NT2/D1 (cell line): ENCODE results near the gene RBMX.
A peak's percentile ranks its signal among the peaks of the same experiment; 100 is the strongest.
"Not testable (repeated sequence)": the region's sequence is repeated elsewhere in the genome, so short reads cannot be mapped to it uniquely, and the experiment has no call there.

Experiments used
- DNase-seq: peaks from one replicate; pipeline ENCODE4 v3.0.0-alpha.2; 2011; ENCODE audit warnings: low read depth, low spot score
- H3K27me3 ChIP-seq: 2 replicates; pipeline ENCODE4 v1.6.0; 2011; ENCODE audit warnings: mild to moderate bottlenecking; ENCODE audit not compliant: insufficient read length, insufficient read depth
- H3K36me3 ChIP-seq: 2 replicates; pipeline ENCODE4 v1.6.1; 2011; ENCODE audit warnings: mild to moderate bottlenecking, low read length, mixed read lengths; ENCODE audit not compliant: insufficient read depth, insufficient read length
- H3K4me1 ChIP-seq: 2 replicates; pipeline ENCODE4 v1.5.1; 2011; ENCODE audit not compliant: insufficient read depth, insufficient read length
- H3K4me3 ChIP-seq: 2 replicates; pipeline ENCODE4 v1.5.1; 2011; ENCODE audit warnings: low read depth; ENCODE audit not compliant: insufficient read length
- H3K9ac ChIP-seq: 2 replicates; pipeline ENCODE4 v1.6.0; 2011; ENCODE audit warnings: low read depth; ENCODE audit not compliant: insufficient read length
- H3K9me3 ChIP-seq: 2 replicates; pipeline ENCODE4 v1.5.1; 2011; ENCODE audit warnings: mild to moderate bottlenecking, low read length; ENCODE audit not compliant: insufficient read depth
- SUZ12 ChIP-seq: IDR thresholded peaks from 2 replicates; pipeline ENCODE4 v1.6.1; 2011; ENCODE audit not compliant: insufficient read length, insufficient read depth; ENCODE audit errors: extremely low read depth
- YY1 ChIP-seq: IDR thresholded peaks from 2 replicates; pipeline ENCODE4 v1.6.1; 2011; ENCODE audit not compliant: insufficient read length, insufficient read depth
- ZNF274 ChIP-seq: IDR thresholded peaks from 2 replicates; pipeline ENCODE4 v1.6.1; 2011; ENCODE audit warnings: mild to moderate bottlenecking, low read depth, low read length

The RBMX gene

GRCh38 chrX:136909706-136910564, 29.4 kb upstream of the RBMX start:
- Histone ChIP-seq H3K9ac (peak overlapping the region; percentile 85), H3K27me3 (no peaks in the 10 kb centered on the region), H3K4me1 (no peaks in the 10 kb centered on the region), H3K36me3 (no peaks in the 10 kb centered on the region), H3K4me3 (peak overlapping the region; percentile 66), H3K9me3 (no peaks in the 10 kb centered on the region)
- no peak for TF ChIP-seq SUZ12
- no peak for TF ChIP-seq YY1
- no peak for TF ChIP-seq ZNF274
- peak; percentile 64 for DNase-seq

GRCh38 chrX:136909119-136909705, 28.7 kb upstream of the RBMX start:
- Histone ChIP-seq H3K36me3 (no peaks in the 10 kb centered on the region), H3K4me3 (peak overlapping the region; percentile 66), H3K9ac (peak overlapping the region; percentile 85), H3K9me3 (no peaks in the 10 kb centered on the region), H3K4me1 (no peaks in the 10 kb centered on the region), H3K27me3 (no peaks in the 10 kb centered on the region)
- TF ChIP-seq YY1 (peak; percentile 9), SUZ12 (no peak)
- DNase-seq: peak; percentile 32

GRCh38 chrX:136907621-136908020, 27.1 kb upstream of the RBMX start:
- H3K9me3 ChIP-seq: no peaks in the 10 kb centered on the region
- H3K4me3 ChIP-seq: no peak overlapping the region
- DNase-seq: no peak
- H3K4me1 ChIP-seq: no peaks in the 10 kb centered on the region
- H3K36me3 ChIP-seq: no peaks in the 10 kb centered on the region
- H3K9ac ChIP-seq: no peak overlapping the region
- no peaks in the 10 kb centered on the region for H3K27me3 ChIP-seq
- TF ChIP-seq ZNF274 (no peak), SUZ12 (no peak), YY1 (no peak)

GRCh38 chrX:136906921-136907510, 26.5 kb upstream of the RBMX start:
- TF ChIP-seq YY1 (no peak), SUZ12 (no peak), ZNF274 (no peak)
- H3K27me3 ChIP-seq: no peaks in the 10 kb centered on the region
- no peaks in the 10 kb centered on the region for H3K9me3 ChIP-seq
- H3K4me1 ChIP-seq: no peaks in the 10 kb centered on the region
- H3K36me3 ChIP-seq: no peaks in the 10 kb centered on the region
- H3K4me3 ChIP-seq: no peak overlapping the region
- no peak overlapping the region for H3K9ac ChIP-seq
- DNase-seq: no peak

GRCh38 chrX:136904067-136904466, 23.5 kb upstream of the RBMX start:
- not testable (repeated sequence) for H3K36me3 ChIP-seq, DNase-seq, H3K9ac ChIP-seq, H3K27me3 ChIP-seq, H3K4me1 ChIP-seq, H3K4me3 ChIP-seq, H3K9me3 ChIP-seq

- not testable (repeated sequence) for H3K9me3 ChIP-seq, H3K9ac ChIP-seq, DNase-seq, H3K36me3 ChIP-seq, H3K4me3 ChIP-seq, H3K27me3 ChIP-seq, H3K4me1 ChIP-seq
Measured at GRCh38 chrX:136900071-136900470, 19.5 kb upstream of the RBMX start.

- Histone ChIP-seq H3K36me3 (no peaks in the 10 kb centered on the region), H3K9me3 (no peaks in the 10 kb centered on the region), H3K4me1 (no peaks in the 10 kb centered on the region), H3K27me3 (no peaks in the 10 kb centered on the region), H3K4me3 (no peak overlapping the region), H3K9ac (no peak overlapping the region)
- no peak for DNase-seq
- TF ChIP-seq SUZ12 (no peak), ZNF274 (no peak), YY1 (no peak)
Measured at GRCh38 chrX:136899221-136899620, 18.7 kb upstream of the RBMX start.

GRCh38 chrX:136898752-136899151, 18.2 kb upstream of the RBMX start:
- H3K4me3 ChIP-seq, H3K27me3 ChIP-seq, H3K9ac ChIP-seq, H3K36me3 ChIP-seq, DNase-seq, H3K4me1 ChIP-seq, H3K9me3 ChIP-seq: not testable (repeated sequence)
